Measurements from ENCODE around the gene SHF. TPM values are rescaled to one million over a fixed set of nuclear protein-coding genes. Genes with fewer than 3 reads are reported as not detected.

SHF gene
- polyA plus RNA-seq, 1 donor (not counting 4 experiments of a cell fraction or from before 2014, with no cell fraction given), result 0.24 TPM

- dilution Hi-C loops (cut with MboI; ENCODE audit: extremely low pct_ligation_motif_present, low sequenced_read_pairs), result loop anchor here (25.0 kb wide), 2 partner anchors 88 to 163 kb away; partner anchors contain the start of gene GATM
- Histone ChIP-seq H4K20me1 (ENCODE audit: control insufficient read depth, extremely low read depth, insufficient read depth, low read length) (no peaks in the 10 kb centered on the region), H2AFZ (ENCODE audit: control insufficient read depth, low read length) (no peak overlapping the region), H3K4me1 (ENCODE audit: control insufficient read depth, extremely low read depth, insufficient read depth, low read length) (no peaks in the 10 kb centered on the region), H3K4me3 (ENCODE audit: control insufficient read depth in 2 of 3, extremely low read depth in 1 of 3, insufficient read depth in 2 of 3, low read depth in 1 of 3, low read length in 3 of 3) (no peak overlapping the region), H3K9ac (ENCODE audit: control insufficient read depth, extremely low read depth, insufficient read depth, low read length) (no peak overlapping the region), H3K27ac (ENCODE audit: control insufficient read depth, insufficient read depth, low read length) (no peak overlapping the region), H3K36me3 (ENCODE audit: control insufficient read depth in 2 of 2, extremely low read depth in 1 of 2, insufficient read depth in 2 of 2, low read length in 2 of 2) (no peaks in the 10 kb centered on the region), H3K4me2 (ENCODE audit: control insufficient read depth, extremely low read depth, insufficient read depth, low read depth, low read length) (no peak overlapping the region), H3K79me2 (ENCODE audit: control insufficient read depth, insufficient read depth, low read length) (no peaks in the 10 kb centered on the region), H3K27me3 (ENCODE audit: control insufficient read depth, extremely low read depth, insufficient read depth, low read length) (peaks cover 4% of the 10 kb centered on the region), H3K9me3 (ENCODE audit: control insufficient read depth, low read depth, low read length) (no peaks in the 10 kb centered on the region), H3K9me1 (ENCODE audit: control insufficient read depth, extremely low read depth, insufficient read depth, low read length) (no peaks in the 10 kb centered on the region)
- TF ChIP-seq CTCF (optimal IDR thresholded peaks at IDR 0.05 in 1 of 3, IDR thresholded peaks at IDR 0.05 in 1 of 3, conservative IDR thresholded peaks at IDR 0.05 in 1 of 3; ENCODE audit: extremely low read depth in 1 of 3, insufficient read depth in 2 of 3, low read length in 3 of 3), result no peak
- TF ChIP-seq EZH2 (IDR thresholded peaks at IDR 0.05; ENCODE audit: low read length), result no peak
- DNase-seq (ENCODE audit: low read depth, low spot score) (no peak), FAIRE-seq (no peak)
Measured at GRCh38 chr15:45224621-45225217, 37.0 kb upstream of the SHF start.

- Histone ChIP-seq H3K79me2 (ENCODE audit: control insufficient read depth, insufficient read depth, low read length) (no peaks in the 10 kb centered on the region), H3K4me2 (ENCODE audit: control insufficient read depth, extremely low read depth, insufficient read depth, low read depth, low read length) (no peak overlapping the region), H3K9ac (ENCODE audit: control insufficient read depth, extremely low read depth, insufficient read depth, low read length) (no peak overlapping the region), H3K27me3 (ENCODE audit: control insufficient read depth, extremely low read depth, insufficient read depth, low read length) (peaks cover 4% of the 10 kb centered on the region), H3K9me1 (ENCODE audit: control insufficient read depth, extremely low read depth, insufficient read depth, low read length) (no peaks in the 10 kb centered on the region), H3K27ac (ENCODE audit: control insufficient read depth, insufficient read depth, low read length) (no peak overlapping the region), H3K36me3 (ENCODE audit: control insufficient read depth in 2 of 2, extremely low read depth in 1 of 2, insufficient read depth in 2 of 2, low read length in 2 of 2) (no peaks in the 10 kb centered on the region), H4K20me1 (ENCODE audit: control insufficient read depth, extremely low read depth, insufficient read depth, low read length) (no peaks in the 10 kb centered on the region), H3K4me3 (ENCODE audit: control insufficient read depth in 2 of 3, extremely low read depth in 1 of 3, insufficient read depth in 2 of 3, low read depth in 1 of 3, low read length in 3 of 3) (no peak overlapping the region), H2AFZ (ENCODE audit: control insufficient read depth, low read length) (no peak overlapping the region), H3K4me1 (ENCODE audit: control insufficient read depth, extremely low read depth, insufficient read depth, low read length) (no peaks in the 10 kb centered on the region), H3K9me3 (ENCODE audit: control insufficient read depth, low read depth, low read length) (no peaks in the 10 kb centered on the region)
- DNase-seq (ENCODE audit: low read depth, low spot score) (no peak), FAIRE-seq (no peak)
- no peak for TF ChIP-seq CTCF (optimal IDR thresholded peaks at IDR 0.05 in 1 of 3, IDR thresholded peaks at IDR 0.05 in 1 of 3, conservative IDR thresholded peaks at IDR 0.05 in 1 of 3; ENCODE audit: extremely low read depth in 1 of 3, insufficient read depth in 2 of 3, low read length in 3 of 3)
- no peak for TF ChIP-seq EZH2 (IDR thresholded peaks at IDR 0.05; ENCODE audit: low read length)
- dilution Hi-C loops (cut with MboI; ENCODE audit: extremely low pct_ligation_motif_present, low sequenced_read_pairs), result loop anchor here (25.0 kb wide), 2 partner anchors 90 to 165 kb away; partner anchors contain the start of gene GATM
Measured at GRCh38 chr15:45221967-45222366, 34.2 kb upstream of the SHF start.

Measured in keratinocyte (primary cell).